ENCODE measurements around the gene HDAC9. TPM values are rescaled to one million over a fixed set of nuclear protein-coding genes. Genes with fewer than 3 reads are reported as not detected.

HDAC9 gene
- total RNA-seq, 2 experiments from 2014 or later = 0.14 to 0.72 TPM

- Mint-ChIP-seq H3K4me3 (no peak overlapping the region), H3K36me3 (no peaks in the 10 kb centered on the region)
Observed at GRCh38 chr7:18573410-18574234, 78.1 kb downstream of the HDAC9 start.

DNA sequence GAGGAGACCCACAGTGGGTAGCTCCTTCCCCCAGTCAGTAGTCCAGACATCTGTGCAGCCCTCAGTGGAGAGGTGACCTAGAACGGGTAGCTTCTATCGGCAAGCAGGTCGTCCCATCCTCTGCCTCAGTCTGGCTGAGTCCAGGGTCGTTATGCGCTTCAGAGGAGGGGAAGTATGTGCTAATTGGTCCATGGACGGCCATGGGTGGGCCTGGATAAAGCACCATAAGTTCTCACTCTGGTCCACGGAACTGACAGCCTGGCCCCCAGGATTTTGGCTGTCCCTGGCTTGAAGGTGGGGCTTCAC, 78.6 kb downstream of the HDAC9 start:
- no peaks in the 10 kb centered on the region for H3K9me3 Mint-ChIP-seq

More at GRCh38 chr7:18573410-18574234, 78.1 kb downstream of the HDAC9 start:
- H3K4me1 Mint-ChIP-seq = no peaks in the 10 kb centered on the region
- no peaks in the 10 kb centered on the region for H3K27me3 Mint-ChIP-seq
- H3K9me3 Mint-ChIP-seq = no peaks in the 10 kb centered on the region
- DNase-seq = no peak
- H3K27ac Mint-ChIP-seq = no peak overlapping the region

GRCh38 chr7:18574676-18575075, 79.1 kb downstream of the HDAC9 start:
- no peaks in the 10 kb centered on the region for H3K4me1 Mint-ChIP-seq
- H3K27ac Mint-ChIP-seq = no peak overlapping the region
- no peak for DNase-seq
- H3K27me3 Mint-ChIP-seq = no peaks in the 10 kb centered on the region
- H3K9me3 Mint-ChIP-seq = no peaks in the 10 kb centered on the region
- no peaks in the 10 kb centered on the region for H3K36me3 Mint-ChIP-seq
- no peak overlapping the region for H3K4me3 Mint-ChIP-seq

More for the DNA sequence above, 78.6 kb downstream of the HDAC9 start:
- no peak for DNase-seq
- no peak overlapping the region for H3K4me3 Mint-ChIP-seq
- H3K27ac Mint-ChIP-seq = no peak overlapping the region
- H3K4me1 Mint-ChIP-seq = no peaks in the 10 kb centered on the region
- H3K36me3 Mint-ChIP-seq = no peaks in the 10 kb centered on the region
- H3K27me3 Mint-ChIP-seq = no peaks in the 10 kb centered on the region

GRCh38 chr7:18575622-18576572, 80.3 kb downstream of the HDAC9 start:
- Mint-ChIP-seq H3K9me3 (no peaks in the 10 kb centered on the region), H3K27ac (no peak overlapping the region), H3K27me3 (no peaks in the 10 kb centered on the region)

GRCh38 chr7:18577096-18577771, 81.7 kb downstream of the HDAC9 start:
- no peak overlapping the region for H3K4me3 Mint-ChIP-seq
- H3K36me3 Mint-ChIP-seq = no peaks in the 10 kb centered on the region
- H3K27me3 Mint-ChIP-seq = no peaks in the 10 kb centered on the region
- no peak for DNase-seq
- no peaks in the 10 kb centered on the region for H3K9me3 Mint-ChIP-seq
- no peaks in the 10 kb centered on the region for H3K4me1 Mint-ChIP-seq
- no peak overlapping the region for H3K27ac Mint-ChIP-seq

More at GRCh38 chr7:18575622-18576572, 80.3 kb downstream of the HDAC9 start:
- Mint-ChIP-seq H3K4me1 (no peaks in the 10 kb centered on the region), H3K36me3 (no peaks in the 10 kb centered on the region), H3K4me3 (no peak overlapping the region)
- no peak for DNase-seq

GRCh38 chr7:18579698-18580097, 84.1 kb downstream of the HDAC9 start:
- no peak overlapping the region for H3K27ac Mint-ChIP-seq
- no peaks in the 10 kb centered on the region for H3K36me3 Mint-ChIP-seq
- H3K4me3 Mint-ChIP-seq = no peak overlapping the region
- H3K27me3 Mint-ChIP-seq = no peaks in the 10 kb centered on the region
- no peaks in the 10 kb centered on the region for H3K4me1 Mint-ChIP-seq
- H3K9me3 Mint-ChIP-seq = no peaks in the 10 kb centered on the region
- DNase-seq = no peak

DNA sequence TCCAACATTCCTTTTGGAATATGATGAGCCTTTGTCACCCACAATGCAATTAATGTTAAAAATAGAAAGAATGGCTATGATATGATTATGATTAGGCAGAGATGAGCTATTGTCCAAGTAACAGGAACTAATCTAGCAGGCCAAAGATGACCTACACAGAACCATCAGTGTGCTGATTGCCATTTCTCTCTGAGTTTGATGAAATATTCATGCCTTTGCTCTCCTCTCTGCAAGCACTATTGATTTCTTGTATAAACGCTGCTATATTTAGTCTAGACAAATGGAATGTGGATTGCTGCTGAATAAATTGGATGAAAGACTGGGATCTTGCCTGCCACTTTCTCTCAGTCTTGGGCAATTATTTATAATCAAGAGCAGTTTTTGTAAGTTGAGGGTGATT, 85.4 kb downstream of the HDAC9 start:
- Mint-ChIP-seq H3K36me3 (no peaks in the 10 kb centered on the region), H3K27ac (no peak overlapping the region), H3K4me1 (no peaks in the 10 kb centered on the region), H3K4me3 (no peak overlapping the region), H3K9me3 (no peaks in the 10 kb centered on the region), H3K27me3 (no peaks in the 10 kb centered on the region)
- DNase-seq = no peak

DNA sequence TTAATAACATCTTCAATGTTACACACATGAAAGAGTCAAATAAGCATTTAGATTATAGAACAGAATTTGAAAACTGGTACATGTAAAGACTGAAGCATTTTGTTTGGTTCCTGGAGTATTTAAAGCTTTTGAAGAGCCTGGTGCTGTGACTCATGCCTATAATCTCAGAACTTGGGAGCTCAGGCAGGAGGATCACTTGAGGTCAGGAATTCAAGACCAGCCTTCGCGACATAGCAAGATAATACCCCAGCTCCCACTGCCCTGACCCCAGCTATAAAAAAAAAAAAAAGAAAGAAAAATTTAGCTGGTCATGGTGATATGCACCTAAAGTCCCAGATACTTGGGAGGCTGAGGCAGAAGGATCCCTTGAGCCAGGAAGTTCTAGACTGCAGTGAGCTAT, 87.8 kb downstream of the HDAC9 start:
- H3K27me3 Mint-ChIP-seq = no peaks in the 10 kb centered on the region
- H3K9me3 Mint-ChIP-seq = no peaks in the 10 kb centered on the region
- H3K4me3 Mint-ChIP-seq = no peak overlapping the region
- no peak overlapping the region for H3K27ac Mint-ChIP-seq
- no peaks in the 10 kb centered on the region for H3K4me1 Mint-ChIP-seq
- DNase-seq = no peak
- H3K36me3 Mint-ChIP-seq = no peaks in the 10 kb centered on the region

DNA sequence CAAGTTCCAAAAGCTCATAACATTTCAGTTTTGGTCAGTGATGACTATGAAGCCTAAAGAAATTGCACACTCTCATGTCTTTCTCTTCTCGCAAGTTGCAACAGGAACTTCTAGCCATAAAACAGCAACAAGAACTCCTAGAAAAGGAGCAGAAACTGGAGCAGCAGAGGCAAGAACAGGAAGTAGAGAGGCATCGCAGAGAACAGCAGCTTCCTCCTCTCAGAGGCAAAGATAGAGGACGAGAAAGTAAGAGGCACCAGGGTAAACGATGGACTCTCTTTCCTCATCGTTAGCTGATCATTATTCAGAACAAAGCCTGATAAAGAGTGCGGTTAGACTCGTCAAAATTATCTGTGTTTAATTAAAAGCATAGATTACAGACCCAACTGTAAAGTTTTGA, 94.7 kb downstream of the HDAC9 start:
- DNase-seq = no peak
- H3K36me3 Mint-ChIP-seq = no peaks in the 10 kb centered on the region
- H3K4me3 Mint-ChIP-seq = no peak overlapping the region
- H3K27me3 Mint-ChIP-seq = no peaks in the 10 kb centered on the region
- H3K9me3 Mint-ChIP-seq = no peaks in the 10 kb centered on the region
- H3K4me1 Mint-ChIP-seq = no peaks in the 10 kb centered on the region
- H3K27ac Mint-ChIP-seq = no peak overlapping the region

GRCh38 chr7:18590744-18591340, 95.3 kb downstream of the HDAC9 start:
- Mint-ChIP-seq H3K27me3 (no peaks in the 10 kb centered on the region), H3K9me3 (no peaks in the 10 kb centered on the region), H3K36me3 (no peaks in the 10 kb centered on the region), H3K4me1 (no peaks in the 10 kb centered on the region), H3K4me3 (no peak overlapping the region), H3K27ac (no peak overlapping the region)
- no peak for DNase-seq

- Mint-ChIP-seq H3K27me3 (no peaks in the 10 kb centered on the region), H3K4me1 (no peaks in the 10 kb centered on the region), H3K27ac (no peak overlapping the region), H3K4me3 (no peak overlapping the region), H3K9me3 (no peaks in the 10 kb centered on the region), H3K36me3 (no peaks in the 10 kb centered on the region)
- DNase-seq = no peak
Observed at GRCh38 chr7:18593602-18594279, 98.2 kb downstream of the HDAC9 start.

GRCh38 chr7:18597754-18598153, 102.2 kb downstream of the HDAC9 start:
- H3K4me1 Mint-ChIP-seq = no peaks in the 10 kb centered on the region
- H3K27ac Mint-ChIP-seq = no peak overlapping the region
- no peak for DNase-seq
- no peak overlapping the region for H3K4me3 Mint-ChIP-seq
- no peaks in the 10 kb centered on the region for H3K27me3 Mint-ChIP-seq
- peaks cover 5% of the 10 kb centered on the region for H3K9me3 Mint-ChIP-seq
- peaks cover 3% of the 10 kb centered on the region for H3K36me3 Mint-ChIP-seq

DNA sequence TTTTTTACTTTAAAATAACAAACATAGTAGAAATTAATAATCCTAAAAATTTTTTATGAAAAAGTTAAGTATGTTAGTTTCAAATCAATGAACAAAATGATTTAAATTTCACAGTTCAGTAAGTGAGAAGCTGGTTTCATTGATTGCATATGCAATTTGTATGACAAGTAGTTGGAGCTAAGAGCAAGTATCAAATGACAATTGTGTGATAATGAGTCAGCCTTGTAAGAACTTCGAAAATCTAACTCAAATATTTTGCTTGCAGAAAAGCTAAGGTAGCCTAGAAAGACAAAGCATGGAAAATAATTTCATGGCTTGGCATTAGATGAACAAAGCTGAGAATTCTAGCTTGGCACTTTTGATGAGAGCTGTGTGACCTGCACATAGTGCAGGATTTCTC, 111.5 kb downstream of the HDAC9 start:
- H3K27ac Mint-ChIP-seq = no peak overlapping the region
- peaks cover 13% of the 10 kb centered on the region for H3K9me3 Mint-ChIP-seq
- no peaks in the 10 kb centered on the region for H3K4me1 Mint-ChIP-seq
- no peaks in the 10 kb centered on the region for H3K27me3 Mint-ChIP-seq
- peaks cover 1% of the 10 kb centered on the region for H3K36me3 Mint-ChIP-seq
- H3K4me3 Mint-ChIP-seq = no peak overlapping the region
- no peak for DNase-seq

GRCh38 chr7:18610331-18610948, 114.9 kb downstream of the HDAC9 start:
- Mint-ChIP-seq H3K27me3 (no peaks in the 10 kb centered on the region), H3K9me3 (peaks cover 1% of the 10 kb centered on the region), H3K27ac (no peak overlapping the region), H3K4me1 (no peaks in the 10 kb centered on the region), H3K4me3 (no peak overlapping the region), H3K36me3 (no peaks in the 10 kb centered on the region)
- no peak for DNase-seq
